NCI-H1048 (cell line): ENCODE measurements around the gene DEF6.

ENCODE experiments used
- DNase-seq: peaks from one replicate; lab custom pipeline; 2025; lab: John Stamatoyannopoulos, UW

DEF6 gene

DNA sequence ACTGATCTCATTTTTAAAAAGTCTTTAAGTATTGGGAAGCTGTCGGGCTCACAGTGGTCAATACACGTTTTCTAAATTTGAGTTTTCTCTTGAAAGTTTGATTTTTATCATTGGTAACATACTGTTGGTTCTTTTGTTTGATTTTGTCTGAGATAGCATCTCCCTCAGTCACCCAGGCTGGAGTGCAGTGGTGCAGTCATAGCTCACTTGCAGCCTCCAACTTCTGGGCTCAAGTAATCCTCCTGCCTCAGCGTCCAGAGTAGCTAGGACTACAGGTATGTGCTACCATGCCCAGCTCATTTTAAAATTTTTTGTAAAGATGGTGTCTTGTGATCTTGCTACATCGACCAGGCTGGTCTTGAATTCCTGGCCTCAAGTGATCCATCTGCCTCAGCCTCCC lies 53.8 kb downstream of the DEF6 start:
- DNase-seq = no peak

DNA sequence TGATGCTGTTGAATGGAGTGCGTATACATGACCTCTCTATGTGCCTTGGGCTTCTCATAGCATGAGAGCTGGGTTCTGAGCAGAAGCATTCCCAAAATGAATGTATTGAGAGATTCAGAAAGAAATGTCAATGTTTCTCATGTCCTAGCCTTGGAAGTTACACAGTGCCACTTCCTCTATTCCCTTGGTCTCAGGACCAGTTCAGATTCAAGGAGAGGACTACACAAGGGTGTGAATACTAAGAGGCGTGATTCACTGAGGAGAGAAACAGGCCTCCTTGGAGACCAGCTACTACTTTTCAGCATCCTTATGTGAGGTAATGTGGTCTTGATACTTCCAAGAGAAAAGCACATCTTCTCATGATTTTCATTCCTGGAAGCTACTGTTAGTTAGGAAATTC lies 55.1 kb downstream of the DEF6 start:
- no peak for DNase-seq

GRCh38 chr6:35354361-35355135 lies 56.9 kb downstream of the DEF6 start:
- DNase-seq = no peak

GRCh38 chr6:35356391-35356790 lies 58.8 kb downstream of the DEF6 start:
- no peak for DNase-seq

DNA sequence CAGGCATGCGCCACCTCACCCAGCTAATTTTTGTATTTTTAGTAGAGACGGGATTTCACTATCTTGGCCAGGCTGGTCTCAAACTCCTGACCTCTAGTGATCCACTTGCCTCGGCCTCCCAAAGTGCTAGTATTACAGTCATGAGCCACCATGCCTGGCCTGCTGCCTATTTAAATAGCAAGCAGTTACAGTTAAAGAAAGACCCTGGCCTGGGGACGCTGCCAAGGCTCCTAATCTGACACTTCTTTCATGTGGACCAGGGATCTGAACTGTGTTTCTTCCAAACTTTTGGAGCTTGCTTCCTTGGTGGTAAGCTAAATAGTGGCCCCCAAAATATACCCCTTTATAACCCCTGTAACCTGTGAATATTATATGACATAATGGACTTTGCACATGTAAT lies 60.1 kb downstream of the DEF6 start:
- no peak for DNase-seq

GRCh38 chr6:35358086-35358485 lies 60.5 kb downstream of the DEF6 start:
- DNase-seq = no peak

GRCh38 chr6:35359346-35359743 lies 61.7 kb downstream of the DEF6 start:
- DNase-seq = no peak

DNA sequence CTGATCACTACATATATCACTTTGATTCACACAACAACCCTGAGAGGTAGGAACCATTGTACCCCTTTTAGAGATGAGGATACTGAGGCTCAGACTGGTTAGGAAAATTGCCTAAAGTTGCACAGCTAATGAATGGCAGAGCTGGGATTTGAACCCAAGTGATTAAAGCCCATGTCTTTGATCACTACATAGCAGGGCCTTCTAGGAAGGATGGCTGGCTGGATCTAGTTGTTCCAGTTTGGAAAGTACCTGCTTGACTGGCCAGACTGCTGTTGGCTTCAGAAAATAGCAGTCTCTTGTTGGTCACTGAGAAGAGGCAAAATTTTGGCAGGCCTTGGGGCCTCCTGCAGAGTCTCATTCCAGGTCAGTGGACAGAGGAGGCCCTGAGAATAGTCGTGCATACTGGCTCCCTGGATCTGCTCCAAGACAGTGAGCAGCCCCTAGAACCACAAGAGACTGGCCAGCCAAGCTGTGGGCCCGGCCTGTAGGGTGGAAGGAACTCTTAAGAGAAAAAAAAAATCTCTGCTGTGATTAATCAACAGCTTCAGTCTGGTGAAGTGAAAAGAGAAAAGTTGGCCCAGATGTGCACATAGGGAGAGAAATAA lies 62.2 kb downstream of the DEF6 start:
- DNase-seq = no peak

GRCh38 chr6:35360349-35361138 lies 62.9 kb downstream of the DEF6 start:
- no peak for DNase-seq

GRCh38 chr6:35362200-35362599 lies 64.6 kb downstream of the DEF6 start:
- DNase-seq = no peak

DNA sequence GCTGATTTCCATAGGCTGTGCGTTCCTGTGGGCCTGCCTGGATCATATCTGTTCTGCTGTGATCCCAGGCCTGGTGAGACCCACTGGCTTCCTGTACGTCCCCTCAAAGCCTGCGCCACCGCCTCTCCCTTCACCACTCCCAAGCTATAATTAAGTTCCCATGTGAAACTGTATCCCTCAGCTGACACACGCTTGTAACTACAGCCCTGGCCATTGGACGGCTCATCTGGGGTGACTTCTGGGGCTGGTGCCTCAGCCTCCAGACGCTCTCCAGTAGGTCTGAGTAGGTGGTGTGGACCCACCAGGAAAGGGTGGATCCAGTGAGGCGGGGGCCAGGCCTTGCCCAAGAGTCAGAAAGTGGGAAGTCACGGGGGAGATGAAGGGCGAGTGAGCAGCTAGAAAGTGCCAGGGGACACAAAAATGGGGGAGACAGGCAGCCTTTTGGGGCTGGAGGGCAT lies 65.7 kb downstream of the DEF6 start:
- DNase-seq = no peak

- DNase-seq = no peak
Measured at GRCh38 chr6:35365594-35366203, 68.1 kb downstream of the DEF6 start.

- no peak for DNase-seq
Measured at GRCh38 chr6:35366204-35366596, 68.6 kb downstream of the DEF6 start.

- DNase-seq = no peak
Measured at GRCh38 chr6:35367646-35368037, 70.0 kb downstream of the DEF6 start.

DNA sequence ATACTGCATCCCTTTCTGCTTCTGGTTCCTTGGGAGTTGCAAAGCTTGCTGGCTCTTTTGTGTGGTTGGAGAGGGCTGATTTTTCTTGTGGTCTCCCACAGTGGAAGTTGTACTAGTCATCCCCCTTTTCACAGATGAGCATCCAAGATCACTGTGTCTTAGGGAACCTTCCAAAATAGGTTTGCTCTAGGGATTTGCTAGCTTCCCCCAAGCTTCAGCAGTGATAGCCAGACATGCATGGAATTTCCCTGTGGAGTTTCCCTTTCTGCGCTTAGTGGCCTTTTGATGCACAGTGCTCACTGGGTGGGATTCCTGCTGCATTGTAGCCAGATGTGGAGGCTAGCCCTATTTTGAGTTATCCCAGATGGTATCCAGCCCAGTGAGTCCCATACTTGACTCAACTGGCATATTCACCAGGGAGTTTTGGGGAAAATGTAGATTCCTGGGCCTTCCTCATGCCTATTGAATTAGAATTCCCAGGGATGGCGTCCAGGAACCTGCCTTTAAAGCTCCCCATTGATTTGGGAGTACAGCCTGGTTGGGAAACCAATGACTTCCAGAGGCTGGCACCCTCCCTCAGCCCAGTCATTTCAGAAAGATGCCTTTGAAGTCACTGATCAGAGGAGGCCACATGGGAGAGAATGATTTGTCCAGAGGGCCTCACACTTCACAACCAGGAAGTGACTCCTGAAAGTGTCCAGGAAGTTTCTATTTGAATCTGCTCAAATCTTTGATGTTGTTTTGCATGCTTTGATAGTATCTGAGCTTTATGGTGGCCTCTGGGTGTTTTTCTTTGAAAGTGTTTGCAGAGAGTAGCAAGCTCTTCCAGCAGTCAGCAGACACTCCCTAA lies 70.6 kb downstream of the DEF6 start:
- no peak for DNase-seq

DNA sequence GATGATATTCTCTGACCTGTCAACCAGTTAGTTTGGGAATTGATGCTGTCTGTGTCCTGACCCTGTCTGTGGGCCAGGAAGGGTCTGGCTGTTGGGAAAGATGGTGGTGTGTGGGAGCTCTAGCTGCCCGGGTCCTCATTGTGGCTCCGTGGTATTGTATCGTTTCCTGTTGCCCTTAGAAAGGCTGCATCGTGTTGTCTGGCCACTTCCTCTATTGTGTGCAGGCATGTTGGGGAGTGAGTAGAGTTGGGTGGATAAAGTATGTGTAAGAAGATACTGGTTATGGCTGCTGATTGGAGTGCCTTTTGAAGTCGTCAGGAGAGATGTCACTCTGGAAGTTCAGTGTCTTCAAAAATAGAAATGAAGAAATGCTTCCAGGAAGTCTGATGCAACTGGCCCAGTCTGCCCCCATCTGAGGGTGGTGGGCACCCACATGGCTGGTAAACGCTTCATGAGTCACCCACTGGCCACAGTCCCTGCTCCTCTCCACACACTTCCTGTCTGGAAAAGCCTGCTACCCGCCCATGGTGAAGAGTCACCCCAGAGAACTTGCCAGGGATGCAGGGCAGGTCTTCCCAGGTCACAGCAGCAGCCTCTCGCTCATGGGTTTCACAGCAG lies 72.6 kb downstream of the DEF6 start:
- DNase-seq = no peak

GRCh38 chr6:35370785-35371493 lies 73.3 kb downstream of the DEF6 start:
- DNase-seq = no peak
